ENCODE data around the gene ABCF2.

ABCF2 gene

DNA sequence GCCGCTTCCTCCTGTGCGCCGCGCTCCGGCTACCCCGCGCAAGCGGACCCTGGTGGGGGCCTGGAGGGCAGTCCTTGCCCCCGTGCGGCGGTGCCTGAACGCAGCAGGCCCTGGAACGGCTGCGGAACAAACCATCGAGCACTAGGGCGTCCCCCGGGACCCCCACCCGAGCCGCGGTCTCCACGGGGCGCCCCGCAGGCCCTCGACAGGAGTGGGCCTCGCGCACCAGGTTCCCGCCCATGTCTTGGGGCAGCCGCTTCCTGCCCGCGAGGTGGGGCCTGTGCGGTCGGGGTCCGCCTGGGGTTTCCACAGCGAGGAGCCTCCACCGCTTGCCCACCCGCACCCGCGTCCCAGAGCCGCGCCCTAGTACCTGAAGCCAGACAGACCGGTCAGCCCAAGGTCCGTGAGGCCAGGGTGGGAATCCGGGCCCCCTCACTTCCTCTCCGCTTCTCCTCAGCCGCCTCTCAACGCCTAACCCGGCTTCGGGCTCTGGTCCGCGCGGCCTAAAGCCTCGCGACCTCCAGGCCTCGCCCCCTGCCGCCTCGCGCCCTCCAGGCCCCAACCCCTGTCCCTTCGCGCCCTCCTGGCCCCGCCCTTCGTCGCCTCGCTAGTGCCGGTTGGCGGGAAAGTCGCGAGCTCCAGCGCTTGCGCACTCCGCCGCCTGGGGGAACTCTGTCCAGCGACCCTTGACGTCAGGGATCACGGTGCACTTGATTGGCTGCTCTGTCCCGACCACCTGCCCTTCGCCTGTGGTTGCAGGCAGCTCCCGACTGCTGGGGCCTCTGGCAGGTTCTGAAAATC, 52.6 kb downstream of the ABCF2 start:
- no peak for DNase-seq (ENCODE audit: low read depth)

DNA sequence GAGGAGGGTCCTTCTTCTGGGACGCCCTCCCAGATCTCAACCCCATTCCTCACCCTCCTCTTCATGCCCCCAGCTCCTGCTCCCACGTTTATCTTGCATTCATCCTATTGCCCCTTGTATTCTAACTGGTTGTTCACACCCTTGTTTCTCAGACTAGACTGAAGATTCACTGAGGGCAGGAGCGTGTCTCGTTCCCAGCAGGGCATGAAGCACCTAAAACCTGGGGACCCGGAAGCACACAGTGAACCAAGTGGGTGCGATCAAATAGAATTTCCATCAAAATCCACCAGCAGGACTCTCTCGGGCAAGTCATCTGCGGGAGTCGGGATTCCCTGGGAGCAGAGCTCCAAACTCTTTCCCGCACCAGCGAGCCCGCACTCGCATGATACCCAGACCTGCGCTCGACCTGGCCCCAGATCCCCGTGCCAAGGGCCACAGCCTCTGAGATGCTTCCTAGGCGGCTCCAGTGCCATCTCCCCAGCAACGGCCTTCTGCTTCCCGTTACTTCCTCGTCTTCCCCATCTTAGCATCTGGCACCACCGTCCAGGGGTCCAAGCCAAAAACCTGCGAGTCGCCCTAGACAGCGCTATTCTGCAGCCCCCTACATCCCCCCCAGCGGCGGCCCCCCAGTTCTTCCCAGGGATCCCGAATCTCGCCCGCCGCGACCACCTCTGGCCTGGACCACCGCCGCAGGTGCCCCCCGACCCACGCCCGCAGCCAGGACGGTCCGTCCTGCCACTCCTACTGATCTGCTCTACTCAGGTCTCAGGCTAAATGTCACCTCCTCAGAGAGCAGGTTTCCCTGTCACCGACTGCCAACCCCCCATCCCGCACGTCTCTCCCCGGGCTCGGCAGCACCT, 53.4 kb downstream of the ABCF2 start:
- no peak for DNase-seq (ENCODE audit: low read depth)

DNA sequence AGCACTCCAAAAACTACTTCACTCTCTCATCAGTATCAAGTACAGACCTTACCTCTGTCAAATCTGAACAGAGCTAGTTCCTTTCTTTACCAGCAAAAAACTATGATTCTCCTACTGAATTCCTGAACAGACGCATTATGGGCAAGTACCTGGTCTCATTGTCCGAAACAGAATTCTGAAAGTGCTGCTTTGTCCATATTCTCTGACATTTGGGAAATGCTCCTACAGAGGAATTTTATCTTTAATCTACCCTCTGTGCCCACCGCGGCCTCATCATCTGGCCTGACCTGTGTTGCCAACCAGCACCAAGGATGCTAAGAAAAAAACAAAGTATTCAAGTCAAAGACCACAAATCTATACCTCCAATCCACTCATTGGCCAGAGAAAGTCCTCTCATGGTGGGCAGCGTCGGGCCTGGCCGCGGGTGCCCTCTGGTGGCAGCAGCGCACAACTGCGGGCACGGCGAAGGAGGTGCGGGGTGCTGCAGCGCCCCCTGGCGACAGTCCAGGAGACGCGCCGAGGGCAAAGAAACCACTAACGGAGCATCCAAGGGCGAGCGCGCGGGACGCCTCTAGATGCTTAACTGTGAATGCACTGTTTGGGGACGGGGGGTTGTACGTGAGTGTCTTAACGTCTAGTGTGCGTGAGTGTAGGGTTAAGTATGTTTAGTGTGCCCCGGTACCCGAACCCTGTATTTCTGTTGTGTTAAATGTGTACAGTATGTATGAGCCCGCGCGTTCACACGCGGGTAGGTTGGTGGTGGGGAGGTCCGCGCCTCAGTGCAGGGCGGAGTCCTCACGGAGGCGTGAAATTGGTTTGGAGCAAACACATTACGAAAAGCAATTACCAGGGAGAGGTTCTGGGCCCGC, 54.5 kb downstream of the ABCF2 start:
- DNase-seq (ENCODE audit: low read depth): peak; percentile 67

DNA sequence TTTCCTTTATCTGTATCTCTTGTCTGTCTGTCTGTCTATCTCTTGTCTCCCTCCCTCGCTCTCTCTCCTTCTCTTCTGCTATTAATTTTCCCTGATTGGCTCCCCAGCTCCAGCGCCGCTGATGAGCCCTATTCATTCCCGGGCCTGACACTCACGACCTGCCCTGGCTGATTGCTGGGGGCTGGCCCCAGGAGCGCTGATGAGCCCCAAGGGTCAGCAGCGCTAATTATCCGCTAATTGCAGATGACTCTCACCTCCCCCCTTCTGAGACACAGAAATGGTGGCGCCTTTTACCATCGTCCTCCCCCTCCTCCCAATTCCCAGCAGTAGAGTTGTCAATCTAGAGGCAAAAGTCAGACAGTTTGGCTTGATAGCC, 58.2 kb downstream of the ABCF2 start:
- no peak for DNase-seq (ENCODE audit: low read depth)

DNA sequence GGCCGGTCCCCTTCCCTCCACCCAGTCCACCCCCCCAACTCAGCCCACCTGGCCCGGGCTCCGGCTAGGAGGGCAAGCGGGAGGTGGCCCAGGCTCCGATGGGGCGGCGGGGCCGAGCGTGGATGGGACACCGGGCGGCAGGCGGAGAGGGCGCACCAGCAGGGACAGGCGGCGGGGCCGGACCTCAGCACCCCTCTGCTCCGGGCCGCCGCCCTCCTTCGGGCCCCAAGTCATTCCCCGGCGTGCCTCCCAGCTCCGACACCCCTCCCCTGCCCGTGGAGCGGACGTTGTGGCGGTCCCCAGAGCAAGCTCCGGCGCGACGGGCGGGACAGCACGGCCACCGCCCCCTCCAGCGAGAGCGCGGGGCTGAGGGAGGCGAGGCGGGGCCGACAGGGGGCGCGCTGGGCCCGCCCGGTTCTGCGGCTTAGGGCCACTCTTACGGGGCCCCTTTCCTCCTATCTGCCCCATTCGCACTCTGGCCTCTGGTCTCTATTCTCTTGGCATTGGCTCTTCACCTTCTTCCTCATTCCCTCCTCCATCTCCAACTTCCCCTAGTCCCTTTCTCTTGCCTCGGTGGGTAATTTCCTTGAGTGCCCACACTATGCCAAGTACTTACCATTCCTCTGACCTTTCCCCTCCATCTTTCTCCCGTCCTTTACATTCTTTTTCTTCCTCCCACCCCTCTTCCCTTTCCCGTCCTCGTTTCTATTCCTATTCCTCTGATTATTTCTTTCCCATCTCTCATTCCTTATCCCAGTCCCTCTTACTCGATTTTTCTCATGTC, 58.8 kb downstream of the ABCF2 start:
- DNase-seq (ENCODE audit: low read depth): peak; percentile 40

DNA sequence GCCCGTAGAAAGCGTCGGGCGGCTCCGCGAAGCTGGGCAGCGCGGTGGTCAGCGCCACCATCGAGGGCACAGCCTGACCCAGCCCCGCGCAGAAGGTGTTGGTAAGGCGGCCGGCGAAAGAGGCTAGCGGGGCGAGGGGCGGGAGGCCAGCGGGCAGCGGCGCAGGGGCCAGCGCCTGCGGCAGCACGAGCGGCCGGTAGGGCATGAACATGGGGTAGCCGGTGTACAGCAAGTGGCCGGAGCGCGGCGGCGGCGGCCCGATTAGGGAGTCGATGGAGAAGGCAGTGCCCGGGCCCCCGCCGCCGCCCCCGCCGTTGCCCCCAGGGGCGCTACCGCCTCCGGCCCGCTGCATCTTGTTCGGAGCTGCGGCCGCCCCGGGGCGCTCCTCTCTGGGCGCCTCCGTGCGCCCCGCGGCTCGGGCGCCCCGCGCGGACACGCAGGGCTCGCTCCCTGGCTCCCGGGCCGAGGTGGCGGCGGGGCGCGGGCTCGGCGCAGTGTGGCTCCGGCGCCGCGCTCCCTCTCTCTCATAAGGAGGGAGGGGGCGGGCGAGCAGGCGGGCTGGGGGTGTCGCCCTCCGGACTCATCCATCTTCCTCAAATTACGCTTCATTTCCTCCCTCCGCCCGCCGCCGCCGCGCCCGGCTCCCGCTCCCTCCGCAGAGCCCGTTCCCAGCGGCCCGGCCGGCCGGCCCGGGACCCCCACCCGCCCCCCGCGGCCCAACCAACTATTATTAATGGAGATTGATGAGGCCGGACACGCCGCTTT, 59.6 kb downstream of the ABCF2 start, which contains the start of gene GBX1:
GBX1 (minus strand) TSS at position 498 of the 765 bp plus-strand sequence; CDS start at position 352, 146 bp downstream.
- no peak for DNase-seq (ENCODE audit: low read depth)

DNA sequence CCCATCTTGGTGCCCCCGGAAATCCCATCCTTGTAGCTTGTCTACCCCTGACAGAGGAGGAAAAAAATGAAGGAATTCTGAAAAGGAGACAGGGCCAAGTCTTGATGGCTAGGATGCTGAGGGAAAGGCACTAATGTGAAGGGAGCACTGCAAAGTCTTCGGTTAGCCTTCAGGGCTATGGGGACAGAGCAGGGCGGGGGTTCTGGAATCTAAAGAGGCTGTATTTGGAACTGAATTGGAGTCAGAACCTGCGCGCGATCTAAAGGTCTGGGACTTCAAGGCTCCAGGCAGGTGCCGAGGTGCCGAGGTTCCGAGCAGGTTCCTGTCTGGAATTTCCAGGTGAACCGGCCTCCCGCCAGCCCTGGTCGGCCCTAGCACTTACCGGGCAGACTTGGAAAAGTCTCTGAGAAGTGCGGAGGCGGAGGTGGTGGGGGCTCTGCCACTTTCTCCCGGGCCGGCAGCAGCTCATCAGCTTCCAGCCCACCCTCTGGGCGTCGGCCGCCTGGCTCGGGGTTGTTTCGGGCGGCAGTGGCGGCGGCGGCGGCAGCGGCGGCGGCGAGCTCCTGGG, 60.3 kb downstream of the ABCF2 start:
- DNase-seq (ENCODE audit: low read depth): no peak
